HCEC 1CT (cell line): ENCODE results near the gene AKR1A1.
A peak's percentile ranks its signal among the peaks of the same experiment; 100 is the strongest.
"Not testable (repeated sequence)": the region's sequence is repeated elsewhere in the genome, so short reads cannot be mapped to it uniquely, and the experiment has no call there.

Source experiments
- DNase-seq: peaks from one replicate; pipeline ENCODE4 v3.0.0-alpha.2; 2017

The AKR1A1 gene

DNA sequence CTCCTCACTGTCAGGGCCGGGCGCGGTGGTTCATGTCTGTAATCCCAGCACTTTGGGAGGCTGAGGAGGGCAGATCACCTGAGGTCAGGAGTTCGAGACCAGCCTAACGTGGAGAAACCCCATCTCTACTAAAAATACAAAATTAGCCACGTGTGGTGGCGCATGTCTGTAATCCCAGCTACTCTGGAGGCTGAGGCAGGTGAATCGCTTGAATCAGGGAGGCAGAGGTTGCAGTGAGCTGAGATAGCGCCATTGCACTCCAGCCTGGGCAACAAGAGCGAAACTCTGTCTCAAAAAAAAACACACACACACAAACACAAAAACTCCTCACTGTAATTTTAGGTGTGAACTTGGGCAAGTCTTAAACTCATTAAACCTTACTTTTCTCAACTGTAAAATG lies 26.7 kb upstream of the AKR1A1 start:
- not testable (repeated sequence) for DNase-seq

DNA sequence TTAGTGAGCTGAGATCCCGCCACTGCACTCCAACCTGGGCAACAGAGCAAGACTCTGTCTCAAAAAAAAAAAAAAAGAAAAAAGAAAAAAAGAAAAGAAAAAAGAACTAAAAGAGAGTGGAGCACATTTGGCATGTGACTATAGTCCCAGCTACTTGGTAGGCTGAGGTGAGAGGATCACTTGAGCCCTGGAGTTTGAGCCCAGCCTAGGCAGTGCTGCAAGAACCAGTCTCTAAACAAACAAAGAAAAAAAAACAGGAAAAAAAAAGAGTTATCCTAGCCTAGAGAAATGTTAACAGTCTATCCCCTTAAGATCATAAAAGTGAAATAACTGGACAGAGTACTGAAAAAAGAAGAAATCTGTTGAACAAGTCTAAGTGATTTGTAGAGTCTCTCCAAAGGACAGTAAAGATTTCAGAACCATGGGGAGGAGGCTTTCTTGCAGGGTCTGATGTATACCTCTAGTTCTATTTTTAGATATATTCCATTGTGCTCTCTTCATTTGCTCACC lies 24.4 kb upstream of the AKR1A1 start:
- DNase-seq, result no peak

DNA sequence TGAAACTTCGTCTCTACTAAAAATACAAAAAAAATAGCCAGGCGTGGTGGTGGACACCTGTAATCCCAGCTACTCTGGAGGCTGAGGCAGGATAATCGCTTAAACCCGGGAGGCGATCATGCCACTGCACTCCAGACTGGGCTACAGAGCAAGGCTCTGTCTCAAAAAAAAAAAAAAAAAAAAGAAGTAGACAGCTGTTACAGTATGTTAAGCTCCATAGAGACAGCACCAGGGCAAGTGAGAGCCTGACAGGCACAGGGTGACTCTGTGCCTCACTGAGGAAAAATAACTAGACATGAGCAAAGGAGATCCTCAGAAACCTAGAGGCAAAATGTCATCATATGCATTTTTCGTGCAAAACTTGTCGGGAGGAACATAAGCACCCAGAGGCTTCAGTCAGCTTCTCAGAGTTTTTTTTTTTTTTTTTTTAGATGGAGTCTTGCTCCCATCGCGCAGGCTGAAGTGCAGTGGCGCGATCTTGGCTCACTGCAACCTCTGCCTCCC lies 19.9 kb upstream of the AKR1A1 start:
- no peak for DNase-seq

DNA sequence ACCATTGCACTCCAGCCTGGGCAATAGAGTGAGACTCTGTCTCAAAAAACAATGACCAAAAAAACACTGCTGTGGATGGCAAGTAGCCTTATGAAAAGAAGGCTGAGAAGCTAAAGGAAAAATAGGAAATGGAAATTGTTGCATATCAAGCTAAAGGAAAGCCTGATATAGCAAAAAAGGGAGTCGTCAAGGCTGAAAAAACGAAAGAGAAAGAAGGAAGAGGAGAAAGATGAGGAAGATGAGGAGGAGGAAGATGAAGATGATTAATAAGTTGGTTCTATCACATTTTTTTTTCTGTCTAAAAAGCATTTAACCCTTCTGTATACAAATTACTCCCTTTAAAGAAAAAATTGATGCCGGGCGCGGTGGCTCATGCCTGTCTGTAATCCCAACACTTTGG lies 18.8 kb upstream of the AKR1A1 start:
- DNase-seq, result no peak

DNA sequence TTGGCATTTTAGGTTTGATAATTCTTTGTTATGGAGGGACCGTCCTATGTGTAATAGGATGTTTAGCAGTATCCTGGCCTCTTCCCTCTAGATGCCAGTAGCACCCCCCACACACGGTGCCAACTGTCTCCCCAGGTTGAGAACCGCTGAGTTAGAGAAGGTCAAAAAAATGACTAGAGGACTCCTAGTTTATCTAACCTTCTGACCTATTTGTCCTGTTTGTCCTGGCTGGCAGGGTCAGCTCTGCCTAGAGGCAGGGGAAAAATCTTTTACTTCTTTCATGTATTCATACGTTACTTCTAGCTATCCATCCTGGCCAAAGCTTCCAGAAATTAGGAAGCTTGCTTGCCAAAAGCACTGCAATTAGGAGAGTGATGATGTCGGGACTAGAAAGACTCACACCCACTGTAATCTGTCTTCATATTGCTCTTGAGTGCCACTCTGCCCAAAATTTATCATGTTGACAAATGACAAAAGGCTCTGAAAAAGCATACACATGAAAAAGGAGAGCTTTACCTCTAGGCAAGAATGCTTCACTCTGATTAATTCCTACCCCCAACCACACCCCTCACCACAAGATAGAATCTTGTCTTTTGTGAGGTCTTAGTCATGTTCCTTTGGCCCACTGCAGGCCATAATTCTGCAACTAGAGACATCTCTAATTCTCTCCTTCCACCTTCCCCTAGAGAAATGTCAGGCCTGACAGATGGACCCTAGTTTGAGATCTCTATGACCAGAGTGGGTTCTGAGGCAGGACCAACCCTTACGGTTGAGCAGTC lies 14.4 kb upstream of the AKR1A1 start:
- DNase-seq, result no peak

DNA sequence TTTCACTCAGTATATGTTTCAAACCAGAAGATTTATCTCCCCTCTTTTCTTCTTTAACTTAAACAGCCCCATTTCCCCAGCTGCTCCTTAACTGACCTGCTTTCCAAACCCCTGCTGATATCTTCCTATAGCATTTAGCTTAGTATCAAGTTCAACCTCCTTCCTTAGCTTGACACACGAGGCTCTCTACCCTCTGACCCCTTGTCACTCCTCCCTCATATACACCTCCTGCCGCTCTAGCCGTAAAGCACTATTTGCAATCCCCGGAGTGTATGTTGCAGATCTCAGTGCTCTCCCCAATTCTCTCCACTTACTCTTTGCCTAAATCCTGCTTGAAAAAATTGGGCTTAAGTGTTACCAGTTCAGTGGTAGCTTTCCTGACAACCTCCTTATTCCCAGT lies 13.7 kb upstream of the AKR1A1 start:
- no peak for DNase-seq

DNA sequence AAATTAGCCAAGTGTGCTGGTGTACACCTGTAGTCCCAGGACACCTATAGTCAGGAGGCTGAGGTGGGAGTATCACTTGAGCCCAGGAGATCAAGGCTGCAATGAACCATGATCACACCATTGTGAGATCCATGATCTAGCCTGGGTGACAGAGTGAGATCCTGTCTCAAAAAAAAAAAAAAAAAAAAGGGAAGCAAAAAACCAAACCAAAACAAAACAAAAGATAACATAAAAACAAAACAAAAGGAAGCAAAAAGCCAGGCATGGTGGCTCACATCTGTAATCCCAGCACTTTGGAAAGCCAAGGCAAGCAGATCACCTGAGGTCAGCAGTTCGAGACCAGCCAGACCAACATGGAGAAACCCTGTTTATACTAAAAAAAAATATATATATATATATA lies 9.4 kb upstream of the AKR1A1 start:
- no peak for DNase-seq

DNA sequence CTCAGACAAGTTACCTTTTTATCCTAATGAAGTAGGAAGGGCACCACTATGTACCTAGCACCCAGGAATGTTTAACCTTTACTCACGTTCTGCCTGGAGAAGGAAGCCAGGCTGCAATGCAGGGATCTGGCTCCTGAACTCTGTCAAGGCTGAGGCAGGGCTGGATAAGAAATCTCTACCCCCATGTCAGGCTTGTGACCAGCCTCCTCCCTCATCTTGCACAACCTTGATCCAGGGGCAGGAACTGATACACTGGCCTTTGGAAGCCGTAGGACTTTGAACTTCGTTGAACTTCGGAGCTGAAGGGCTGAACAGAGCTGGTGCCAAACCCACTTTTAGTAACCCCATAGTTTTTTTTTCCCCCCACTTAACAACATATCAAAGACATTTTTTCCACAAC lies 8.0 kb upstream of the AKR1A1 start:
- no peak for DNase-seq

DNA sequence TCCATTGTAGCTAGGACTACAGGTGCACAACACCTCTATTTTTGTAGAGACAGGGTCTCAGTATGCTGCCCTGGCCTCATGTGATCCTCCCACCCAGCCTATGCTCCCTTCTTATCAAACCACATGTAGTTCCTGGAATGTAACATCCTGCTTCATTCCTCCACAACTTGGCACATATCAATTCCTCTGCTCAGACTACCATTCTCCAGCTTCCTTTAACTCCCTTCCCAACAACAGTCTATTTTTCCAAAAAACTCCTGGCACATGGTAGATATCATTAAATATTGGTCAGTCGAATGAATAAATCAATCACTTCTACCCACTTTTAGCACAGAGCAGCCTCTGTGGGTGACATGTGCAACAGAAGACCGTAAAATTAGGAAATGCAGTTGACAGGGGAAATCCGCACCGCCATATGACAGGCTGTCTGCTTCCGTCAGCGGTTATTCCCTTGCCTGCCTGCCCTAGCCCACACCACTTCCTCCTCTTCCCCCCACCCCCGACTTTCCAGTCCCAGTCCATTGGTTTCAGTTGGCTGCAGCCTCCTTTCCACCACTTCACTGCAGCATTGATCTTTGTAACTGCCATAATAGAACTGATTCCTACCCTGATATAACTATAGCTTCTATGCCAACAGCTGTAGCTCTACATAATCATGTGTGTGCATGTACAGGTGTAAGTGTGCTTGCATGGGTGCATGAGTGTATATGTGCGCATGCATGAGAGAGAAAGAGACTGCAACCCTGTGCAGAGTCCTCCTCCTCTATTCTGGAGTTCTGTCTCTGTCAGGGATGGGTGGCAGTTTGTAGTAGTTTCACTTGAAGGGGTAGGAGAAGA lies 6.8 kb upstream of the AKR1A1 start:
- no peak for DNase-seq

DNA sequence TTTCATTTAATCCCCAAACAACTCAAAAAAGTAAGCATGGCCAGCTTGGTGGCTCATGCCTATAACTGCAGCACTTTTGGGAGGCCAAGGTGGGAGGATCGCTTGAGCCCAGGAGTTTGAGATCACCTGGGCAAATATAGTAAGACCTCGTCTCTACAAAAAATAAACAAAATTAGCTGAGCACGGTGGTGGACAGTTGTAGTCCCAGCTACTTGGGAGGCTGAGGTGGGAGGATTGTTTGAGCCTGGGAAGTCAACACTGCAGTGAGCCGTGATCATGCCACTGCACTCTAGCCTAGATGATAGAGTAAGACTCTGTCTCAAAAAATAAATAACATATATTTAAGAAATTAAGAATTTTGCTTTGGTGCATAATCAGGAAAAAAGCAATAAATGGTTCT lies 6.1 kb upstream of the AKR1A1 start:
- DNase-seq, result no peak

DNA sequence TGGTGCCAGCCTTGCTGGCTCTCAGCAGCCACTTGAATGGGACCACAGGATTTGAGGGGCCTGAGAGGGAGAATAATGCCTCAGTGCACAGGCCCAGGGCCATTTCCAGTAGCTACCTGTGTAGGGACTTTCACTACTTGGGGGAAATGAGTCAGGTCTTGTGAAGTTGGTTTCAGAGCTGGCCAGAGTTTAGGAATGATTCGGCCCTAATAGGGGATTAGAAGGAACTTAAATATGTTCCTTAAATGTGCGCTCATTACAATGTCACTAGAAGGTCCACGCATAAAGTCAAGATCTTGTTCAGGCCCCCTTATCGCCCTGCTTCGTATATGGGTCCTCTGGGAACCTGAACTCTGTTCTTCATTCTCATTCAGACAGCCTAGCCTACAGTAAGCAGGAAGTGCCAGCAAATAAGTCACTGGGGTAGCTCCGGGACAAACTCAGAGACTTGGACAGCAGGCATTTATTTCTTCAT lies 5.6 kb upstream of the AKR1A1 start:
- no peak for DNase-seq

DNA sequence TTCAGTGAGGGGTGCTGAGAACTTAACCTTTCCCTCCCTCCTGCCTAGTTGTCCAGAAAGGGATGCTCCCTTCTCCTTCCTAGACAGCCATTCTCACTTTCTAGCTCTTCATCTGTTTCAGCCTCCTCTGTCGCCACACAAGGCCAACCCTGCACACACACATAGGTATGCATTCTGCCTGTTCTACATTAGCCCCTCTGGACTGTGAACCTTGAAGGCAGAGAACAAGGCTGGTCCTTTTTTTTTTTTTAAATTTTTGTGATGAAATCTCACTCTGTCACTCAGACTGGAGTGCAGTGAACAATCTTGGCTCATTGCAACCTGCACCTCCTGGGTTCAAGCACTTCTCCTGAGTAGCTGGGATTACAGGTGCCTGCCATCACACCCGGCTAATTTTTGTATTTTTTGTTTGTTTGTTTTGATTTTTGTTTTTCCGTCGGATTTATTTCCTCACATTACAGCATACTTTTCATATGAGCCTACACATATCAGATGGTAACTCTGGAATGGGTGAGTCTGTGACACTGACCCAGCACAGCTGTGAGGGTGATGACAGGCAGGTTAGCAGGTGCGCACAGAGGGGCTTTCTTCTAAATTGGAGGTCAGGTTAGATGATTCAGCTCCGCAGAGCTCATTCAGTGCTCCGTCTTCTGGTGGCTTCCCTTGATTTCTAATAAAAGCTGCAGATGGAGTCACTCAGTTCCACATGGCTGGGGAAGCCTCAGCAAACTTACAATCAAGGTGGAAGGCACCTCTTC lies 4.9 kb upstream of the AKR1A1 start:
- DNase-seq, result no peak

DNA sequence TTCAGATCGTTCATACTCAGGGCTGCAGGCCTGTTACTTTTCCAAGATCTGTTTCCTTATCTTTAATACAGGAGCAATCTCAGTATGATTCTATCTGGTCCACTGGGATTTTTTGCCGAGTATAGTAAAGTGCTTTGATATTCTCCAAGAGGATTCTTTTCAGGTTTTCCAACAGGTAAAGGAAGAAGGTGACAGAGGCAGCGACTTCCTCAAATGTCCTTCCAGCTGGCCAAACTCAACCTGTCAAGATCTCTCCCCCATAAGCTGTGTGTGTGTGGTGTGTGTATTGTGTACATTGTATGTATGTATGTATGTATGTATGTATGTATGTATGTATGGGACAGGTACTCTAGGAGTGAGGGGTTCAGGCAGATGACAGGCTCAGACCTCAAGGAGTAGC lies 1.1 kb downstream of the AKR1A1 start:
- no peak for DNase-seq

DNA sequence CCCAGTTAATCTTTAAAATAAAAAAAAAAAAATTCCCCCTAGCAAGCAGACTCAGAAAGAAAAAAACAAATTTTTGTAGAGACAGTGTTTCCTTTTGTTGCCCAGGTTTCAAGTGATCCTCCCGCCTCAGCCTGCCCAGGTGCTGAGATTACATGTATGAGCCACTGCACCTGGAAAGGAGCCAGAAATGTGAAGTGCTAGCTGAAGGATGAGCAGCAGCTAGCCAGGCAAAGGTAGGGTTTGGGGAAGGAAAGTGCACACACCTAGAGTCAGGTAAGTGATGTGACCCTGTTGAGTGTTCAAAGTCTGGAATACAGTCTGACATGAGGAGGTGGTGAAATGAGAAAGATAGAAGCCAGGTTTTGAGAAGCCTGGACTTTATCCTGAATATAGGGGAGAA lies 1.7 kb downstream of the AKR1A1 start:
- no peak for DNase-seq

DNA sequence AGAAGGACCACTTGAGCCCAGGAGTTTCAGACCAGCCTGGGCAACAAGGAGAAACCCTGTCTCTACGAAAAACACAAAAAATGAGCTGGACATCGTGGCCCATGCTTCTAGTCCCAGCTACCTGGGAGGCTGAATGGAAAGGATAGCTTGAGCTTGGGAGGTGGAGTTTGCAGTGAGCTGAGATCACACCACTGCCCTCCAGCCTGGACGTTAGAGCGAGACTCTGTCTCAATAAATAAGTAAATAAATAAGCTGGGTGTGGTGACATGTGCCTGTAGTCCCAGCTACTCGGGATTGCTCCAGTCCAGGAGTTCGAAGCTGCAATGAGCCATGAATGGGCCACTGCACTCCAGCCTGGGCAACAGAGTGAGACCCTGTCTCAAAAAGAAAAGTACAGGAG lies 3.6 kb downstream of the AKR1A1 start:
- no peak for DNase-seq

DNA sequence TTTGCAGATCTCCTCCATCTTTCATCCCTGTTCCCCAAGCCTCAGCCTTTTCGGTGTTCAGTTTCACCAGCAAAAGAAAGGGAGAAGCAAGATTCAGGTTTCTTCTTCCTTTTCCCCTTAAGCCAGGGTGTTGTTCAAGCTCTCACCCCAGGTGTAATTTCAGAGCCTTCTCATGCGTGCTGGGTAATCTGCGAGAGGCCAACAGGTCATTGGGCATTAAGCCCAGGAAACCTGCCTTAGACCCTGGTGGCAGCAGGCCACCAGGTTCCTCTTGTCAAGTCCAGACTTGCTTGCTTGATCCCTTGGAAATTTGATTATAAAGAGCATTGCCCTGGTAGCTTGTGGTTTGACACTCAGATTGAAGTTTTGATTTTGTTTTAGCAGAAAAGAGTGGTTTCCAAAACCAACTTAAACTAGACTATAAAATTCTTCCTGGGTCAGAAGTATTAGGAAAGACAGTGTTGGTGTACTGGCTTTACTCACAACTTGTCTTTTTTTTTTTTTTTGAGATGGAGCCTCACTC lies 6.9 kb downstream of the AKR1A1 start:
- DNase-seq, result no peak

DNA sequence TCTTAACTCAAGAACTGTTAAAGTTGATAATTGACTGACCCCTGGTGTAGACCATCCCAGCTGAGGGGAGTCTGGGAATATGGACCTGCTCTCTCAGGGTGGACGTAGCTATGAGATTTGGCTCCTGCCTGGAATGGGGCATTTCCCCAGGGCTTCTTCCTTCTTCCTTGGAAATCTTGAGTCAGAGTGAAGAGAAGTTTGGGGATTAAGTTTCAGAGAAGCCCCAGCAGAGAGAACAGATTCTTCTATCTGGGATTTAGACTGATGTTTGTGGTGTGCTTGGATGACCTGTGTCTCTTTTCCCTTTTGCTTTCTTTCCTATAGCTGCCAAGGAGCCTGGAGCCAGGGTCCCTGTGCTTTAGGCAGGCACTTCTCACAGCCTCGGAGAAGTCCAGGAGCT lies 13.2 kb downstream of the AKR1A1 start:
- no peak for DNase-seq

DNA sequence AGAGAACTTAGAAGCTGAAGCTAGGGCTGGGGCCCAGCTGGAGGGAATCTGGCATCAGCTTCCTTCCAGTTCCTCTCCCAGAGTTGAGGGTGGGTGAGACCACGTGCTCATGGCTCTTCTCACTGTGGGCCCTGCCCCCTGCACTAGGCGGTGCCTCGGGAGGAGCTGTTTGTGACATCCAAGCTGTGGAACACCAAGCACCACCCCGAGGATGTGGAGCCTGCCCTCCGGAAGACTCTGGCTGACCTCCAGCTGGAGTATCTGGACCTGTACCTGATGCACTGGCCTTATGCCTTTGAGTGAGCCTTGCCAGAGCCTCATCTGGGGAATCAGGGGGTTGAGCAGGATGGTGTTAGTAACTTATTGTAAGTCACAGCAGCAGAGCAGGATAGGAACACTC lies 16.1 kb downstream of the AKR1A1 start:
- no peak for DNase-seq

DNA sequence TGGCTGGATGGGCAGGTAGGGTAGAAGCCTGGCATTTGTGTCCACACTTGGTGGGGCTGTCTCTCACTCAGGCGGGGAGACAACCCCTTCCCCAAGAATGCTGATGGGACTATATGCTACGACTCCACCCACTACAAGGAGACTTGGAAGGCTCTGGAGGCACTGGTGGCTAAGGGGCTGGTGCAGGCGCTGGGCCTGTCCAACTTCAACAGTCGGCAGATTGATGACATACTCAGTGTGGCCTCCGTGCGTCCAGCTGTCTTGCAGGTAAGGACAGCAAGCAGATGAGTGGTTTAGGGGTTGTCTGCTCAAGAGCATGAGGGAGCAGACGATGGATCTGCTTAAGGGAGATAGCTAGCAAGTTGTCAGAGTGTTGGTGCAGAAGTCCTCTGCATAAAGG lies 17.3 kb downstream of the AKR1A1 start:
- no peak for DNase-seq

DNA sequence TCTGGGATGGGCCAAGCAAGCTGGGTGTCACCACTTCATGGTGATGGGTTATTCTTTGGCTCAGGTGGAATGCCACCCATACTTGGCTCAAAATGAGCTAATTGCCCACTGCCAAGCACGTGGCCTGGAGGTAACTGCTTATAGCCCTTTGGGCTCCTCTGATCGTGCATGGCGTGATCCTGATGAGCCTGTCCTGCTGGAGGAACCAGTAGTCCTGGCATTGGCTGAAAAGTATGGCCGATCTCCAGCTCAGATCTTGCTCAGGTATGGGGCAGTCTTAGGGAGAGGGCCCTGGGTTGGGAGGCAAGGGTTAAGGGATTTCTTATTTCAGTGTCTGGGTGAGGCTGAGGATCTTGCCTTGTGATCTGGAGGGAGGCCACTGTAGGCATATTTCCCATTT lies 17.8 kb downstream of the AKR1A1 start:
- no peak for DNase-seq

DNA sequence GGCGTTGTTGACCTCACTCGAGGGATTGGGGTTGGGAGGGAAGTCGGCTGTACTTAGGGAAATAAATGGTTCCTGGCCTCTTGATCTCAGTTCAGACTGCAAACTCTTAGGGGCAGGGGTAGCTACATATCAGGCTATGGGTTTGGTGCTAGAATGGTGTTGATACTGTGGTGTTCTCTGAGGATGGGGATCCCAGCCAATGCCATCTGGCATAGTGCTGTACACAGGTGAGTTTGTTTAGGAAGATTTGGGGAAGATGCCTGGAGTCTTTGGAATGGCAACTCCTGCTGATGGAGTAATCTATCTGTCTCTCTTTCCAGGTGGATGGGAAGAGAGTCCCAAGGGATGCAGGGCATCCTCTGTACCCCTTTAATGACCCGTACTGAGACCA lies 18.9 kb downstream of the AKR1A1 start:
- no peak for DNase-seq

DNA sequence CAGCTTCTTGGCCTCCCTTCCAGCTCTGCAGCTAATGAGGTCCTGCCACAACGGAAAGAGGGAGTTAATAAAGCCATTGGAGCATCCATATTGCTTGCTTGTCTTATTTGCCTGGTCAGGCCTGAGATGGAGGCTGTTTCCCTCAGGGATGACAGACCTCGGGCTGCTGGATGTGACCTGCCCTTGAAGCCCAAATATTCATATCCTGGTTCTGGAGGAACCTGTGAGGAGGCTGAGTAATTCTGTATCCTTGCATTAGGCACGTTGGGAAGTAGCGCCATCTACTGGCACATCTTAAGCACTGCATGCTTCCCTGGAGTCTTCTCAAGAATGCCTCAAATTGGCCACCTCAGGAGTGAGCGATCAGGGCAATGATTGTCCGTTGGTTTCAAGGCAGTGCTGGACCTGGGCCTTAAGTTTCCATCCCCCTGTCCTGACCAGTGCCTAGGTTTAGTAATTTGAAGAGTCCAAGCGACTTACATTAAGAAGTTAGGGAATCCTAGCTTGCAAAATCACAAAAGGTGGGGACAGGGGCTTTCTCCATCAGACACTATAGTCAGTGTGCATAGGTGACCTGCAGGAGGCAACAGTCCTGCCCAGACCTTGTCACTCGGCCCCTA lies 19.4 kb downstream of the AKR1A1 start:
- peak; percentile 66 for DNase-seq

DNA sequence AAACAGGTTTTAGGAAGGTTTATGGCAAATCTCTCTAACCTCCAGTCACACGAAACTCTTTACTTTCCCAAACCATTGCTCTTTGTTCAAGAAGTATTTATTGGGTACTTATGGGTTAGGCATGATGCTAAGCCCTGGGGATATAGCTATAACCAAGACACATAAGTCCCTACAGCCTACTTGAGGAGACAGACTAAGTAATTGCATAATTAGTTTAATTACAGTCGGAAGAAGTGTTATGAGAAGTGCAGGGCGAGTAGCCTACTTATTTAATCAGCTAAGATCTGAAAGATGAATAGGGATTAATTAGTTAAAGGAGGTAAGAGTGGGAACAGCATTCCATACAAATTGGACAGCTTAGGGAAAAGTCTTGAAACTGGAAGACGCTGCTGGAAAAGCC lies 20.0 kb downstream of the AKR1A1 start:
- DNase-seq, result no peak
